GM12874 (cell line): ENCODE data around the gene CDCP1.

ENCODE experiments used
- TF ChIP-seq, protein P1 (sequence below): IDR thresholded peaks from 2 replicates; pipeline ENCODE4 v1.5.1; 2011; ENCODE audit warnings: low read depth, mild to moderate bottlenecking, control low read depth, low read length, moderate library complexity; ENCODE audit not compliant: insufficient read depth

The CDCP1 gene

GRCh38 chr3:45042162-45042561 lies 104.0 kb downstream of the CDCP1 start:
- TF ChIP-seq, protein P1, sequence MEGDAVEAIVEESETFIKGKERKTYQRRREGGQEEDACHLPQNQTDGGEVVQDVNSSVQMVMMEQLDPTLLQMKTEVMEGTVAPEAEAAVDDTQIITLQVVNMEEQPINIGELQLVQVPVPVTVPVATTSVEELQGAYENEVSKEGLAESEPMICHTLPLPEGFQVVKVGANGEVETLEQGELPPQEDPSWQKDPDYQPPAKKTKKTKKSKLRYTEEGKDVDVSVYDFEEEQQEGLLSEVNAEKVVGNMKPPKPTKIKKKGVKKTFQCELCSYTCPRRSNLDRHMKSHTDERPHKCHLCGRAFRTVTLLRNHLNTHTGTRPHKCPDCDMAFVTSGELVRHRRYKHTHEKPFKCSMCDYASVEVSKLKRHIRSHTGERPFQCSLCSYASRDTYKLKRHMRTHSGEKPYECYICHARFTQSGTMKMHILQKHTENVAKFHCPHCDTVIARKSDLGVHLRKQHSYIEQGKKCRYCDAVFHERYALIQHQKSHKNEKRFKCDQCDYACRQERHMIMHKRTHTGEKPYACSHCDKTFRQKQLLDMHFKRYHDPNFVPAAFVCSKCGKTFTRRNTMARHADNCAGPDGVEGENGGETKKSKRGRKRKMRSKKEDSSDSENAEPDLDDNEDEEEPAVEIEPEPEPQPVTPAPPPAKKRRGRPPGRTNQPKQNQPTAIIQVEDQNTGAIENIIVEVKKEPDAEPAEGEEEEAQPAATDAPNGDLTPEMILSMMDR: no peak

GRCh38 chr3:45041666-45042065 lies 104.5 kb downstream of the CDCP1 start:
- TF ChIP-seq, protein P1: no peak

- TF ChIP-seq, protein P1: peak; percentile 90
These were observed 108.3 kb downstream of the CDCP1 start for GRCh38 chr3:45037720-45038455.

DNA sequence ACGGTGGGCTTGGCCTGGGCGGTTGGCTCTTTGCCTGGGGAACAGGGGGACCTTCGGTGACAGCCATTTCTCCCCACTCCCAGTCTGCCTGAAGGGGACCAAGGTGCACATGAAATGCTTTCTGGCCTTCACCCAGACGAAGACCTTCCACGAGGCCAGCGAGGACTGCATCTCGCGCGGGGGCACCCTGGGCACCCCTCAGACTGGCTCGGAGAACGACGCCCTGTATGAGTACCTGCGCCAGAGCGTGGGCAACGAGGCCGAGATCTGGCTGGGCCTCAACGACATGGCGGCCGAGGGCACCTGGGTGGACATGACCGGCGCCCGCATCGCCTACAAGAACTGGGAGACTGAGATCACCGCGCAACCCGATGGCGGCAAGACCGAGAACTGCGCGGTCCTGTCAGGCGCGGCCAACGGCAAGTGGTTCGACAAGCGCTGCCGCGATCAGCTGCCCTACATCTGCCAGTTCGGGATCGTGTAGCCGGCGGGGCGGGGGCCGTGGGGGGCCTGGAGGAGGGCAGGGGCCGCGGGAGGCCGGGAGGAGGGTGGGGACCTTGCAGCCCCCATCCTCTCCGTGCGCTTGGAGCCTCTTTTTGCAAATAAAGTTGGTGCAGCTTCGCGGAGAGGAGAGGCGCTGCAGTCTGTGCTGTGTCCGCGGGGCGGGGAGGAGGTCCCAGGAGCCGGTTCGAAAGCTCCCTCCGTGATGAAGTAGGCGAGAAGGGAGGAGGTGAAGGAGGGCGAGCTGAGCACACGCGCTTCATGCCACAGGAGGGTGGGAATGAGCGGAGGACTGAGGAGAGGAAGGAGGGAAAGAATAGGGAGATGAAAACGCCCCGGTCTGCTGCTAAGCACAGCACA lies 110.5 kb downstream of the CDCP1 start:
- TF ChIP-seq, protein P1: no peak

DNA sequence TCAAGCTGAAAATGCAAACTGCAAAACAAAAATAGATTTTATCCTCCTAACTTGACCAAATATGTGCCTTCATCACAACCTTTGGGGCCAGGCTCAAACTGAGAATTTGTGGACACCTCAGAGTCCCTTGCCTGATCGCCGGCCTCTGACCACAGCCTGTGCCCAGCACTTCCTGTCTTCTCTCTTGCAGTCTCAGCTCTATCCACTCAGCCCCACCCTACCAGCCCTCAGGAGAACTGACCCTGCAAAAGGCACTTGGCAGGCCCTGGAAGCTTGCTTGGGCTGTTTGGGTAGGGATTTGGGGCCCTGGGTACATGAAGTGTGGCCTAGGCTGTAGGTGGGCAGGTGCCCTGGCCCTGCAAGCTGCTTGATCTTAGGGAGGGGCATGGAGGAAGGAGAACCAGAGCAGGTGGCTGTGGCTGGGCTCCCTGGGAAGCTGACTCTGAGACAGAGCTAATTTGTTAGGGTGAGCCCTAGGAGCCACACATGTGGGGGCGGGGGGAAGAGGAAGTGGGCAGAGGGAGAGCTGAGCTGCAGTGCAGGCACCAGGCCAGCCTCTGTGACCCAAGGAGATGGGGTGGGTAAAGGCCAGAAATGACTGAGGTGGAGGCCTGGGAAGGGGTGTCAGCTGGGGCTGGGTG lies 111.4 kb downstream of the CDCP1 start:
- TF ChIP-seq, protein P1: no peak

- TF ChIP-seq, protein P1: no peak
These were observed 112.4 kb downstream of the CDCP1 start for GRCh38 chr3:45033791-45034190.
